Stimulated activated CD8-positive, alpha-beta memory T cell treated with anti-CD3 and anti-CD28 coated beads, Interleukin-7, amount 100 ng/mL, for 48 hours (primary cell): ENCODE measurements around the gene PRKACG.
"Not testable (repeated sequence)": the region's sequence is repeated elsewhere in the genome, so short reads cannot be mapped to it uniquely, and the experiment has no call there.

ENCODE experiments used
- DNase-seq, 2 donors: peaks; one replicate each; pipeline ENCODE4 v3.0.0-alpha.2; 2020; ENCODE audit warnings: low read depth in 1 of 2; ENCODE audit errors: extremely low read depth in 1 of 2

PRKACG gene

GRCh38 chr9:69027355-69028097, 13.6 kb upstream of the PRKACG start:
- no peak for DNase-seq

GRCh38 chr9:69023650-69024049, 9.7 kb upstream of the PRKACG start:
- no peak for DNase-seq

GRCh38 chr9:69020301-69021145, 6.6 kb upstream of the PRKACG start:
- no peak for DNase-seq

GRCh38 chr9:69019808-69020207, 5.9 kb upstream of the PRKACG start:
- DNase-seq = no peak

- DNase-seq = no peak
These were observed 4.8 kb upstream of the PRKACG start for GRCh38 chr9:69018737-69019136.

GRCh38 chr9:69016191-69017096, 2.5 kb upstream of the PRKACG start:
- no peak for DNase-seq

GRCh38 chr9:69013382-69013727, 558 bp downstream of the PRKACG start:
- DNase-seq = no peak

GRCh38 chr9:69012696-69013381, 1.1 kb downstream of the PRKACG start:
- DNase-seq = no peak

- DNase-seq = no peak
These were observed 4.2 kb downstream of the PRKACG start for GRCh38 chr9:69009708-69010107.

GRCh38 chr9:69004836-69005235, 9.1 kb downstream of the PRKACG start:
- no peak for DNase-seq

GRCh38 chr9:69003051-69003450, 10.9 kb downstream of the PRKACG start:
- DNase-seq = no peak

GRCh38 chr9:69001921-69002320, 12.0 kb downstream of the PRKACG start:
- DNase-seq = no peak

- DNase-seq = peak; percentile 23 to 49
These were observed 14.4 kb downstream of the PRKACG start for GRCh38 chr9:68999393-69000105.

GRCh38 chr9:68998812-68999211, 15.1 kb downstream of the PRKACG start:
- no peak for DNase-seq

- DNase-seq = no peak
These were observed 15.5 kb downstream of the PRKACG start for GRCh38 chr9:68998385-68998784.

GRCh38 chr9:68997666-68998065, 16.2 kb downstream of the PRKACG start:
- no peak for DNase-seq

GRCh38 chr9:68996462-68996861, 17.5 kb downstream of the PRKACG start:
- DNase-seq = no peak

GRCh38 chr9:68995776-68996175, 18.1 kb downstream of the PRKACG start:
- no peak for DNase-seq

GRCh38 chr9:68991457-68991856, 22.5 kb downstream of the PRKACG start:
- DNase-seq = no peak

- DNase-seq = not testable (repeated sequence)
These were observed 27.0 kb downstream of the PRKACG start for GRCh38 chr9:68986949-68987348.
